Islet precursor cell (in vitro differentiated cells): ENCODE measurements around the gene C11orf91.
A peak's percentile ranks its signal among the peaks of the same experiment; 100 is the strongest.
"Not testable (repeated sequence)": the region's sequence is repeated elsewhere in the genome, so short reads cannot be mapped to it uniquely, and the experiment has no call there.

Experiments used
- DNase-seq: peaks from one replicate; pipeline ENCODE4 v3.0.0-alpha.2; 2018

The C11orf91 gene, protein sequence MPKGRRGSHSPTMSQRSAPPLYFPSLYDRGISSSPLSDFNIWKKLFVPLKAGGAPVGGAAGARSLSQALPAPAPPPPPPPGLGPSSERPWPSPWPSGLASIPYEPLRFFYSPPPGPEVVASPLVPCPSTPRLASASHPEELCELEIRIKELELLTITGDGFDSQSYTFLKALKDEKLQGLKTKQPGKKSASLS

DNA sequence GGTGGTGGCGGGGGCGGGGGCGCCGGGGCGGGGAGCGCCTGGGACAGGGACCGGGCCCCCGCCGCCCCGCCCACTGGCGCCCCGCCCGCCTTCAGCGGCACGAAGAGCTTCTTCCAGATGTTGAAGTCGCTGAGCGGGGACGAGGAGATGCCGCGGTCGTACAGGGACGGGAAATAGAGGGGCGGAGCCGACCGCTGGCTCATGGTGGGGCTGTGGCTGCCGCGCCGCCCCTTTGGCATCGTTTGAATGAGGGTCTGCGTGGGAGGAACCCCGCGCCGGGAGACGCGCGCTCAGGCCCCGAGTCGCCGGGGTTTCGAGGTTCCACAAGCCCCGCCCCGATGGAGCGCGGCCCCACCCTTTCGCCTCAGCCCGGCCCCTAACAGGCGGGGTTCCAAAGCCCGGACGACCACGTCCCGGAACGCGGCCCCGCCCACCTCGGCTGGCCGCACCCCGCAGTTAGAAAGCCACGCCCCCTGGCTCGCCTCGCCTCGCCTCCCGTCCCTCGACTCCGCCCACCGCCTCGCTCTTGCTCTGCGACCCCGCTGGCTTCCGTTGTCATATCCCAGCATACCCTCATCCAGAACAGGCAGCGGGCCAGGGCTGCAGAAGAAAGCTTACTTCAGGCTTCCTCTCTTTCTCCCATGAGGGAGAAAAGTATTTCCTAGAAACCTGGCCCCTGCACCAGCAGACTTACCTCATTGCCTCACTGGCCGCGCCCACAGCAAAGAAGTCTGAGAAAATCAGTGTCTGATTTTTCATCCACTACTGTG is at the start of gene C11orf91:
Gene C11orf91, minus strand, starts transcription at position 325 of the 770 bp plus-strand sequence. Its CDS starts 86 bp downstream, at position 239.
- DNase-seq, result peak; percentile 98

DNA sequence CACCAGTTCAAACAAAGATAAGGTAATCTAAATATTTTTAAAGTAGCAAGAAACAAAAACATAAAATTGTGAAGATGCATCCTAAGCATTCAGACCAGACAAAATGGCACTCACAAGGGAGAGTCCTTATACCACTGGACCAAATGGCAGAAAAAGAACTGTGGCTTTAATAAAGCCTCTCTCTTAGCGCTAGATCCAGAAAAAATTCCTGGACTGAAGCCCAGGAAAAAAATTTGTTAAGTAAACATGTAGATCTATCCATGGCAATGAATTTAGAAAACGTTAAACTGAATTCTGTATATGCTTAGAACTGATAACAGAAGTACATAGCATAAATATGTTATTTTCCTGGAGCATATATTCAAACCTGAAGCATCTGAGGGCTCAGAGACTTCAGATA is 47.4 kb upstream of the C11orf91 start:
- DNase-seq, result no peak

DNA sequence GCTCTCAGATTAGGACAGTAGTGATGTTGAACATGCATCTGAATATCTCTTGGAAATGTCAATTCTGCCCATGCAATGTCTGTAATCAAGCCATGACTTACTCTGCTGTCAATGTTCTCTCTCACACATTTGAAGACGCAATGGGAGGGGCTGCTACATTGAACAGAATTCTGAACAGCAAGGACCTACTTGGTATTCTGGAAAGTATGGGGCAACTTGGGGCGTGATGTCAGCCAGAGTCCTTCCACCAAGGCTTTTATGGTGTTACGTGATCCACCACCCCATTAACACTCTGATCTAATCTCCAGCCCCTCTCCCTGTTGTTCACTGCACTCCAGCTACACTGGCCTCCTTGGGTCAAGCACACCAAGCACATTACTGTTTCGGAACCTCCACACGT is 42.7 kb upstream of the C11orf91 start:
- DNase-seq, result peak; percentile 54

DNA sequence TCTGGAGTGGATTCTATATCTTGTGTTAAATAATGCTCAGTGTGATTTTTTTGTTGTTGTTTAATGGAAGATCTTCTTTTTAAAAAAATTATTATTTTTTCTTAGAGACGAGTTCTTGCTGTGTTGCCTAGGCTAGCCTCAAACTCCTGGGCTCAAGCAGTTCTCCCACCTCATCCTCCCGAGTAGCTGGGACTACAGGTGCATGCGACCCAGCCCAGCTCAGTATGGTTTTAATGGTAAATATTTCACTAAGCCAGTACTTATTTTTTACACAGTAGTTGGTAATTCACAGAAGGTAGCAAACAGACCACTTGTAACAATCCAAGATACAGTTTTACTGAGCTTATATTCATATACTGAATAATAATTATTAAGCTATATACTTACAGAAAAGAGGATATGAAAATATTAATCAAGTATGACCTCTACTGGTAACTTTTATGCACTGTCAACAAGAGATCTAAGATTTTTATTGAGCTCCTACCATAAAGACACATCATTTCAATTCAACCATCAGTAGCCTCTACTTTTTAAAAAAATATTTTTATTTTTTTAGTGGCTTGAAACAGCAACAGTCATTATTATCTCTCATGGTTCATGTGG is 41.7 kb upstream of the C11orf91 start:
- DNase-seq, result no peak

DNA sequence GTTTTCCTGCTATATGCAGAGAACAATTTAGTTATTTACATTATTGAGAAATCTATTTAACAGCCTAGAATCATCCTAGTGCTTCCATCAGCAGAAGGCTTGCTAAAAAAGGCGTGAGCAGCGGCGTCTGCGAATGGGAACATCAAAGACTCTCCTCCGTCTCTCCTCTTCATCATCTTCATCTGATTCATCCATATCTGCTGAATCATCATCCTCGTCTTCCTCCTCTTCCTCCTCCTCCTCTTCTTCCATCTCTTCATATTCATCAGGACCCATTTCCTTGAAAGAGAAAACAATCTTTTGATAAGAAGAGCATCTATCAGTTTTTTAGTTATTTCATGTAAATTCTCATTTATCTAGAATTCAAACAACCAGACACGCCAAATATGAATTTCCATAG is 41.2 kb upstream of the C11orf91 start:
- no peak for DNase-seq

DNA sequence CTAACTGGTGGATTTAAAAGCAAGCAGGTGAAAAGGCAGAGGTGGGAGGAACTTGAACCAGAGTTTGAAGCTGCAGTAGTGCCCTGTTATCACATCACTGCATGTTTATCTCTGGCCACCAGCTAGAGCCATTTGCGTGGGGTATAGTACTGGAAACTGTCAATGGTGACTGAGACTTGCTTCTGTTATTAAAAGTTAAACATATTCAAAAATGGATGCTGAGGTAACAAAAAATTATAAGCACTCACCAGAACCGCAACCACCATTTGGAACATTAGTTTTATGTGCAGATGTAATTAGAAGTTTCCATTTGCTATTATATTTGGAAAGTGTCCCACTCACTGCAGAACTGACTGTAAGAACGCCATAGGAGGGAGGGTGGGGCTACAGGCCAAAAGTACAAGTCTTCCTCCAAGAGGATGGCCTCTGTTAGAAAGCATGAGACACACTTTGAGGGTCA is 36.8 kb upstream of the C11orf91 start:
- DNase-seq, result no peak

DNA sequence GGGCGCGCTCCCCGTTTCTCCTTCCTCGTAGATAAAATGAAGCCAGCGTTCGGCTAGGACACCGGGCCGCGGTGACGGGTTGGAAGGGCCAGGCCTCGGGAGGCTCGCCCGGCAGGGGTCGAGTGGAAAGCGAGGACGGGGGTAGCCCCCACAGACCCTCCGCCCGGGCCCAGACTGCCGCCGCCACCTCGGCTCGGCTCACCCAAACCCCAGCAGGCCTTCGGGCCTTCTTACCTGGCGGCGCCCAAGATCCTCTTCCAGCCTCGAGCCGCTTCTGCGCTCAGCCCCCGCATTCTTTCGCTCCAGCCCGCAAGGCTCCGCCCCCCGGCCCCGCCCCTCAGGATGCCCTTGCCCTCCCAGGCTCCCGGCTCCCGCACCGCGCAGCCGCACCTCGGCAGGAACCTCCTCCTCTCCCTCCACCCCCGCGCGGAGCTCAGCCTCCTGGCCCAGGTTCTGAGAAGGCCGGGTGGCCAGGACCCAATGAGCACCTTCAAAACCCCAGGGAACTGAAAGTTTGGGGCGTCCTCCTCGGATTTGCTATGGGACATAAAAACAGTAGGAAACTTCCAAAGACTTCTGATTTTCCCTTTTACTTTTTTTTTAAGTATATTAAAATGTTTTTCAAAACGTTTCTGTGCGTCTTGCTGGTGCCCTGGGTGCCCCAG is 35.7 kb upstream of the C11orf91 start, which contains the start of gene CD59:
Gene CD59, minus strand, starts transcription at position 276 of the 665 bp plus-strand sequence. CDS start 13,978 bp downstream, outside the sequence.
- DNase-seq, result peak; percentile 97

DNA sequence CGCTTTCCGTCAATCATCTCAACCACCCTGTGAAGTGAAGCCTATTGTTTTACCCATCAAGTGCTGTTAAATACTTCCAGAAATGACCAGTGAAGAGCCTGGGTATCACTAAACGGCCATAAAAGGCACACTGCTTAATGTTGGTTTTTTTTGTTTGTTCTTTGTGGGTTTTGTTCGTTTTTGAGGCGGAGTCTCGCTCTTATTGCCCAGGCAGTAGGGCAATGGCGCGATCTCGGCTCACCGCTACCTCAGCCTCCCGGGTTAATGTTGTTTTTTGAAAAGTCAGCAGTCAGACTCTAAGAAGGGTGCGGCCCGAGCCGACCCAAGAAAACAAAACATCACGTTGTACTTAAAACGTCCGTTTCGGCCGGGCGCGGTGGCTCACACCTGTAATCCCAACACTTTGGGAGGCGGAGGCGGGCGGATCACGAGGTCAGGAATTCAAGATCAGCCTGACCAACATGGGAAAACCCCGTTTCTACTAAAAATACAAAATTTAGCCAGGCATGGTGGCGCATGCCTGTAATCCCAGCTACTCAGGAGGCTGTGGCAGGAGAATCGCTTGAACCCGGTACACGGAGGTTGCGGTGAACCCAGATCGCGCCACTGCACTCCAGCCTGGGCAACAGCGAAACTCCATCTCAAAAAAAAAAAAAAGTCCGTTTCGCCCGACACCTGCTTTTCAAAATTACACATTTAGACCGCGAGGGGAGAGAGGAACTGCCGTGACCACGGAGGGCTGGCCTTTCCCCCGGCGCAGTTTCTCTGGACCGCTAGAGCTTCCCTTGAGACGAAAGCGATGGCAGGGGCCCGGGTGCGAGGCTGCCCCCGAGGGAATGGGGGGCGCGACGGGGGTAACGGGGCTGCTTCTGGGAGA is 34.9 kb upstream of the C11orf91 start:
- DNase-seq, result peak; percentile 65

DNA sequence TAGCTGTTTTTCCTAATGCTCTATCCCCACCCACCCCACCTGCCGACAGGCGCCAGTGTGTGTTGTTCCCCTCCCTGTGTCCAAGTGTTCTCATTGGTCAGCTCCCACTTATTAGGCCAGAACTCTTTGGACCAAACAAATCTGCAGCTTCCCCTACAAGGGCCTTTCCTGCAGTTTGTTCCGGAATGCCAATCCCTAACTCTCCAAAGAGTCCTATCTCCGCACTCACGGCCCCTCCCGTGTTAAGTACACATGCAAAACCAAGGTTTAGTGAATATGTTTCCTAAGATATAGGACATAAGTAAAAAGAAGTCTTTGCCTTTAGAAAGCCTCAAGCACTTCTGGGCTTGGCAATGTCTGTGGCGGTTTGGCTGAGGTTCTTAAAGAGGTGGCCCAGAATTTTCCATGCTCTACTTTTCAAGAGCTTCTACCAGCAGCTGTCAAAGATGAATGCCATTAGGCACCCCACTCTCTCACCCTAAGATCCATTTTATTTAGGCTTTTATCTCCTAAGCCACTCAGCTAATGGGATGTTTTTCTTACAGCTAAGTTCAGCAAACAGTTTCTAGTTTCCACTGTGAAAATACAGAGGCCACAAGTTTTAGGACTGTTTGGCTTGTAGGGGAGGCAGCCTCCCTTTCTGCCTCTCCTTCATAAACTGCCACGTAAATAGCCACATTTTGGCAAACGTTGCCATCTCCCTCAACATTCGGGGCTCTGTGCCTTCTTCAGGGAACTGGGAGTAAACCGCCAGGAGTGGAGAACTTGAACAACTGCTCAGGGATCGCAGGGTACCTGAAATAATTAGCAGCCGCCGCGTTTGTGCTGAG is 34.0 kb upstream of the C11orf91 start:
- DNase-seq, result no peak

DNA sequence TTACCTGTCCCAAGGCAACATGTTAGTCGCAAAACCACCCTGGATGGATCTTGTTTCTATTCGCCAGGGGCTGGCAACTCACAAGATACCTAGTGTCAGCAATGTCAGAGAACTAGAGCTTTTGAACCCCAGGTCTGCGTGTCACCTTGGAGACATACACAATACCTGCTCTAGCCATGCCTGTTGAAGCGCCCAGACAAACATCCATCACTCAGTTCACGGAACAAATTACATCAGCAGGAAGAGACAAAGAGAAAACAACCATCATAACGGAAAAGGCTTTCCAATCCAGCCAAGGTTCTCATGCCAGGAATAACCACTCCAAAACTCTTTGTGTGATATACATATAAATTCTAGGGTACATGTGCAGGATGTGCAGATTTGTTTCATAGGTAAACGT is 33.4 kb upstream of the C11orf91 start:
- DNase-seq, result no peak

DNA sequence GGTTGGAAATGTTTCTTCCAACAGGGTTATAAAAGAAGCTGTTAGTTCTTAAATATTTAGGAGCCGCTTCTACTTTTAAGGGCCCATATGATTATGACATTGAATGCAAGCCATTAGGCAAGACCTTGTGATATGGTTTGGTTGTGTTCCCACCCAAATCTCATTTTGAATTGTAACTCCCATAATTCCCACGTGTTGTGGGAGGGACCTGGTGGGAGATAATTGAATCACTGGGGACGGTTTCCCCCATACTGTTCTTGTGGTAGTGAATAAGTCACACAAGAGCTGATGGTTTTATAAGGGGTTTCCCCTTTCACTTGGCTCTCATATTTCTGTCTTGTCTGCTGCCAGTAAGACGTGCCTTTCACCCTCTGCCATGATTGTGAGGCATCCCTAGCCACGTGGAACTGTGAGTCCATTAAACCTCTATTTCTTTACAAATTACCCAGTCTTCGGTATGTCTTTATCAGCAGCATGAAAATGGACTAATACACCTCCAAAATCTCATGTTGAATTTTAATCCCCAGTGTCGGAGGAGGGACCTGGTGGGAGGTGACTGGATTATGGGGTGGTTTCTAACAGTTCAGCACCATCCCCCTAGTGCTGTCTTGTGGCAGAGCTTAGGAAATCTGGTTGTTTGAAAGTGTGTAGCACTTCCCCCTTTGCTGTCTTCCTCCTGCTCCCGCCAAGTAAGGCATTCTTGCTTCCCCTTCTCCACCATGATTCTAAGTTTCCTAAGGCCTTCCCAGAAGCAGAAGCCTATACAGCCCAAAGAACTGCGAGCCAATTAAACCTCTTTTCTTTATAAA is 31.3 kb upstream of the C11orf91 start:
- no peak for DNase-seq

DNA sequence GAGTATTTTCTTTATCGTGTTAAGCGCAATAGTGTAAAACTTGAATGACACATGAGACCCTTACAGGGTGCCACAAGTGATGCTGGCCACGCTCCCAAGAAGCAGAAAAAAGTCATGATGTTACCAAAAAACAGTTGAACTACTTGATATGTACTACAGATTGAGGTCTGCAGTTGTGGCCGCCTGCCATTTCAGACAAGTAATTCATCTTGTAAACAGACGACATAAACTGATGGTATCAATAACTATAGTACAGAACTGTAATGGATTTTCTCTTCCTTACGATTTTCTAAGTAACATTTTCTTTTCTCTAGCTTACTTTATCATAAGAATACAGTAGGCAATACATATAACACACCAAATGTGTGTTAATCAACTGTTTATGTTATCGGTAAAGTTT is 30.1 kb upstream of the C11orf91 start:
- no peak for DNase-seq

DNA sequence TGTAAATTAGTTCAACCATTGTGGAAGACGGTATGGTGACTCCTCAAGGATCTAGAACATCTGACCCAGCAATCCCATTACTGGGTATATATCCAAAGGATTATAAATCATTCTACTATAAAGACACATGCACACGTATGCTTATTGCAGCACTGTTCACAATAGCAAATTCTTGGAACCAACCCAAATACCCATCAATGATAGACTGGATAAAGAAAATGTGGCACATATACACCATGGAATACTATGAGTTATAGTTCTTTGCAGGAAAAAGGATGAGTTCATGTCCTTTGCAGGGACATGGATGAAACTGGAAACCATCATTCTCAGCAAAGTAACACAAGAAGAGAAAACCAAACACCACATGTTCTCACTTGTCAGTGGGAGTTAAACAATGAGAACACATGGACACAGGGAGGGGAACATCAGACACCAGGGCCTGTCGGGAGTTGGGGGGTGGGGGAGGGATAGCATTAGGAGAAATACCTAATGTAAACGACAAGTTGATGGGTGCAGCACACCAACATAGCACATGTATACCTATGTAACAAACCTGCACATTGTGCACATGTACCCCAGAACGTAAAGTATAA is 28.5 kb upstream of the C11orf91 start:
- DNase-seq, result not testable (repeated sequence)

DNA sequence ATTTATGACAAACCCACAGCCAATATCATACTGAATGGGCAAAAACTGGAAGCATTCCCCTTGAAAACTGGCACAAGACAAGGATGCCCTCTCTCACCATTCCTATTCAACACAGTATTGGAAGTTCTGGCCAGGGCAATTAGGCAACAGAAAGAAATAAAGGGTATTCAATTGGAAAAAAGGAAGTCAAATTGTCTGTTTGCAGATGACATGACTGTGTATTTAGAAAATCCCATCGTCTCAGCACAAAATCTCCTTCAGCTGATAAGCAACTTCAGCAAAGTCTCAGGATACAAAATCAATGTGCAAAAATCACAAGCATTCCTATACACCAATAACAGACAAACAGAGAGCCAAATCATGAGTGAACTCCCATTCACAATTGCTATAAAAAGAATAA is 26.9 kb upstream of the C11orf91 start:
- DNase-seq, result not testable (repeated sequence)

DNA sequence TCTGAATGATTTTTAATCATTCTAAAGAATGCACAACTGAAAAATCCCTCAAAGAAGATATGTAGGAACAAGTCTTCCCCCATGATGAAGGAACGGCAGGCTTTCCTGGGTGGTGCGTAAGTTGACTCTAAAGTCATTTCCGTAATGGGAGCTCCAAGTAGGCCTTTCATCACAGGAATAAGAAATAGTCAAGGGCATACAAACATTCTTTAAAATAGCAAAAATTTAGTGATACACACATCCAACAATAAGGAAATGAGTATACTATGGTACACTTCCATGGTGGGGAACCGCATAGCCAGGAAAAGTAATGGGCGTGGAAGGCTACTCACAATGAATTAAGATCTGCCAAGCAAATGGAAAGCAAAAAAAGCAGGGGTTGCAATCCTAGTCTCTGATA is 24.9 kb upstream of the C11orf91 start:
- no peak for DNase-seq

DNA sequence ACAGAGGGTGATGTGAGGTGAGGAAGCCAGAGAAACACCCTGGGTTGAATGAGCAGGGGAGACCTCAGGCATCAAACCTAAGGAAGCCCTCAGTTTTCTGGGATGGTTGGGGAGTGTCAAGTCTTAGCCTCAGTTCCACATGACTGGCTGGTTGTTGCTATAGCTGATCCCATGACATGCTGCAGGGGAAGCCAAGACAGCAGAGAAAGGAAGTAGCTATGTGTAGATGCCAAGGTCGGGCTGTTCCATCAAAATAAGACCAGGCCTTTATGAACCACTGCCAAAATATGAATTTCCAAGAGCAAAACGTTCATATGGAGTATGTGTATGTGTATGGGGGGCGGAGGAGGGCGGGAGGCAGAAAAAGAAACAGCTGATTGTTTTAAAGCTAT is 24.0 kb upstream of the C11orf91 start:
- no peak for DNase-seq

DNA sequence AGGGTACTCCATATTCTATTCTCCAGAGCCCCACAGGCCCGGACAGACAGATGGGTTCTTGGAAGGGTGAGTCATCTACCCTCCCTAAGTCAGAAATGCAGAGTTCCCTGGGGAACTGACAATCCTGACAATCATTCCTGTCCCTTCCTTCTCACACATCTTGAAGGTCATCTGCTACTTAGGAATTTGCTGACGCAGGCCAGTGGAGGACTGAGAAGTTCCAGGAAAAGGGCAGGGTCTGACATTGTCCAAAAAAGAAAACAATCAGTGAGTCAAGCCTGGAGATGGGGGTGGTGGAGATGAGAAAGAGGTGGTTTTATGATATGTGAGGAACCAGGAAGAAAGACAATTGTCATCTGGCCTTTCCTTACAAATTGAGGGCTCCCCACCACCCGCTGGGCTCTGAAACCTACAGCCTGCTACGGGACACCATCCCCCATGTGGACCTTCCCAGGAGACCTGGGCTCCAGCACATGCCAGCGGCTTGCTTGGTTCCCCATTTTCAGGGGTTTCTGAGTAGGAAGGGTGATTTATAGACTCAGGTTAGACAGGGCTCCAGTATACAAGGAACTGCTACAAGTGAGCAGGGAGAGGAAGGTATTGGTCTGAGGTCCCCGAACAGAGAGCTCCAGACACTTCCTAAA is 22.7 kb upstream of the C11orf91 start:
- peak; percentile 94 for DNase-seq

DNA sequence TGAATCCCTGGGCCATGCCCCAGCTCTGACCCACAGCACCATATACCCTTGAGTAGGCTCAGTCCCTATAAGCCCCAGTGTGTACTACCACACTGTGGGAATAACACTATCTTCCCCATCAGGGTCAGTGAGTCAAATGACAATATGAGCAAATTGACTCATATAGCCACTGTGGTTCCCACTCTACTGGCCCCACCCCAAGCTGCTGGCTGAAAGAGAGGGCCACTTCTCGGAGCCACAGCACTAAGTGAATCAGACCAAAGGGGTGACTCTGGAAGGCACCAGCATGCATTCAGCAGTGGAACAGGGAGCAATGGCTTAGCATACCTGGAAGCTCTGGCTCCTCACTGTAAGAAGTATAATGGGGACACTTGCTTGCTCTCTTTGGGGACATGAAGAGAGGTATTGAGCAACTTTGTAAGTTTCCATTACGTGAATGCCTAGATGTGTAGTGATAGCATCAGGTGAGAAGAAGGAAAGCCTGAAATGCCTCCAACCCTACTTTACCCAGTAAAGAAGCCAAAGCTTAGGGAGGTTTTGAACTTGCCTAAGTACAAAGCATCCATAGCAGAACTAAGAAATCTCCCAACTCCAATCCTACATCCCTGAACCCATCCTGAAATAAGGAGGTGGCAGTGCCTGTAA is 22.1 kb upstream of the C11orf91 start:
- DNase-seq, result no peak

DNA sequence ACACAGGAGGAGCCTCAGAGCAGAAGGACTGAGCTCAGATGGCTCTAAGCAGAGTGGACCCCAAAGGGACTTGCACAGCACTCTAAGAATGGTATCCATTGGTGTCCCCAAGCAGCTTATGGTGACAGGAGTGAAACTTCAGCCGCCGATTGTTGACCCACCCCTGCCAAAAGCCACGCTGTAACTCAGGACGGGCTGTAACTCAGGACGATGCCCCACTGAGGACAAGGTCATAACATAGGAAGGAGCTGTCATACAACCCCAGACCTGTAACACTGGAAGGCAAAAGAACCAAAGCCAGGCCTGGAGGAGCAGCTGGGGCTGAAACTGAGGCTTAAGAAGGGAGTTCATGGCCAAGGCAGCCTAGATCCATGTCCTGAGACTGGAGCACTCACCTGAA is 21.4 kb upstream of the C11orf91 start:
- DNase-seq, result no peak
